HG02938 (cell line): Measurements from ENCODE around the gene JARID2.

Experiments
- ATAC-seq: cut with Tn5 transposase; IDR thresholded peaks from one replicate; pipeline ENCODE4 v1.9.1; 2021; ENCODE audit warnings: mild to moderate bottlenecking, moderate library complexity; ENCODE audit not compliant: unreplicated experiment

The JARID2 gene

GRCh38 chr6:15264412-15264811 is 18.5 kb downstream of the JARID2 start:
- no peak for ATAC-seq

GRCh38 chr6:15264902-15265761 is 19.3 kb downstream of the JARID2 start:
- no peak for ATAC-seq

GRCh38 chr6:15265787-15266186 is 19.9 kb downstream of the JARID2 start:
- ATAC-seq: no peak

GRCh38 chr6:15266423-15266996 is 20.6 kb downstream of the JARID2 start:
- ATAC-seq: no peak

GRCh38 chr6:15267221-15267620 is 21.4 kb downstream of the JARID2 start:
- no peak for ATAC-seq

- ATAC-seq: no peak
Measured at GRCh38 chr6:15268137-15268908, 22.5 kb downstream of the JARID2 start.

- no peak for ATAC-seq
Measured at GRCh38 chr6:15269011-15269410, 23.1 kb downstream of the JARID2 start.

GRCh38 chr6:15269619-15270018 is 23.8 kb downstream of the JARID2 start:
- no peak for ATAC-seq

GRCh38 chr6:15270402-15270801 is 24.5 kb downstream of the JARID2 start:
- no peak for ATAC-seq

GRCh38 chr6:15272562-15272961 is 26.7 kb downstream of the JARID2 start:
- ATAC-seq: no peak

- ATAC-seq: no peak
Measured at GRCh38 chr6:15274692-15275387, 29.0 kb downstream of the JARID2 start.

GRCh38 chr6:15276036-15276985 is 30.4 kb downstream of the JARID2 start:
- ATAC-seq: no peak

GRCh38 chr6:15279047-15279661 is 33.3 kb downstream of the JARID2 start:
- no peak for ATAC-seq

GRCh38 chr6:15280028-15280427 is 34.2 kb downstream of the JARID2 start:
- ATAC-seq: no peak

GRCh38 chr6:15280961-15281360 is 35.1 kb downstream of the JARID2 start:
- no peak for ATAC-seq

GRCh38 chr6:15282334-15282733 is 36.5 kb downstream of the JARID2 start:
- no peak for ATAC-seq

- ATAC-seq: no peak
Measured at GRCh38 chr6:15283986-15284361, 38.1 kb downstream of the JARID2 start.

- no peak for ATAC-seq
Measured at GRCh38 chr6:15284743-15285142, 38.9 kb downstream of the JARID2 start.

- ATAC-seq: no peak
Measured at GRCh38 chr6:15285682-15286294, 39.9 kb downstream of the JARID2 start.
